ENCODE results near the gene ZC3HAV1L.

ZC3HAV1L gene

GRCh38 chr7:139080905-139081304 lies 45.1 kb upstream of the ZC3HAV1L start:
- no peak overlapping the region for H3K27ac ChIP-seq (ENCODE audit: low read length)
- H3K79me2 ChIP-seq (ENCODE audit: low read length), result peaks cover 76% of the 10 kb centered on the region
- no peak for DNase-seq
- TF ChIP-seq EZH2 (optimal IDR thresholded peaks at IDR 0.05; ENCODE audit: low read depth, low read length), result no peak
- TF ChIP-seq CTCF (IDR thresholded peaks at IDR 0.05; ENCODE audit: low read length), result no peak
- no peak for TF ChIP-seq EZH2phosphoT487 (IDR thresholded peaks at IDR 0.05; ENCODE audit: low read length)
- no peaks in the 10 kb centered on the region for H4K20me1 ChIP-seq (ENCODE audit: insufficient read depth, low read length)
- peaks cover 28% of the 10 kb centered on the region for H3K36me3 ChIP-seq (replicated peaks; ENCODE audit: insufficient read depth, low read length)
- H3K9ac ChIP-seq (ENCODE audit: low read length), result no peak overlapping the region
- H2AFZ ChIP-seq (ENCODE audit: low read length), result no peak overlapping the region
- no peak overlapping the region for H3K4me2 ChIP-seq (ENCODE audit: low read depth, low read length)
- peaks cover 6% of the 10 kb centered on the region for H3F3A ChIP-seq (ENCODE audit: insufficient read depth, low read length)
- H3K4me3 ChIP-seq (ENCODE audit: low read length), result no peak overlapping the region
- no peaks in the 10 kb centered on the region for H3K4me1 ChIP-seq (ENCODE audit: low read length)
- H3K9me2 ChIP-seq (replicated peaks; ENCODE audit: insufficient read depth, low read length), result no peaks in the 10 kb centered on the region
- no peaks in the 10 kb centered on the region for H3K27me3 ChIP-seq (replicated peaks; ENCODE audit: insufficient read depth, low read length)
- H3K9me3 ChIP-seq (replicated peaks; ENCODE audit: insufficient read depth, low read length), result no peaks in the 10 kb centered on the region

GRCh38 chr7:139079861-139080260 lies 44.0 kb upstream of the ZC3HAV1L start:
- Histone ChIP-seq H3K27ac (ENCODE audit: low read length) (no peak overlapping the region), H2AFZ (ENCODE audit: low read length) (no peak overlapping the region), H3K4me1 (ENCODE audit: low read length) (peaks cover 1% of the 10 kb centered on the region; the same call in 1 of the 2 replicates), H4K20me1 (ENCODE audit: insufficient read depth, low read length) (0 out of 2 replicates have a peak, but pooled peaks cover 3% of the 10 kb centered on the region), H3K4me2 (ENCODE audit: low read depth, low read length) (no peak overlapping the region), H3K36me3 (replicated peaks; ENCODE audit: insufficient read depth, low read length) (peaks cover 28% of the 10 kb centered on the region), H3K9me3 (replicated peaks; ENCODE audit: insufficient read depth, low read length) (no peaks in the 10 kb centered on the region), H3F3A (ENCODE audit: insufficient read depth, low read length) (peaks cover 14% of the 10 kb centered on the region), H3K4me3 (ENCODE audit: low read length) (no peak overlapping the region), H3K79me2 (ENCODE audit: low read length) (peaks cover 66% of the 10 kb centered on the region), H3K27me3 (replicated peaks; ENCODE audit: insufficient read depth, low read length) (no peaks in the 10 kb centered on the region), H3K9me2 (replicated peaks; ENCODE audit: insufficient read depth, low read length) (no peaks in the 10 kb centered on the region), H3K9ac (ENCODE audit: low read length) (no peak overlapping the region)
- TF ChIP-seq EZH2phosphoT487 (IDR thresholded peaks at IDR 0.05; ENCODE audit: low read length), result no peak
- TF ChIP-seq EZH2 (optimal IDR thresholded peaks at IDR 0.05; ENCODE audit: low read depth, low read length), result no peak
- no peak for TF ChIP-seq CTCF (IDR thresholded peaks at IDR 0.05; ENCODE audit: low read length)
- DNase-seq, result no peak

GRCh38 chr7:139078911-139079310 lies 43.1 kb upstream of the ZC3HAV1L start:
- Histone ChIP-seq H3K36me3 (replicated peaks; ENCODE audit: insufficient read depth, low read length) (peaks cover 33% of the 10 kb centered on the region), H3K79me2 (ENCODE audit: low read length) (peaks cover 64% of the 10 kb centered on the region)

More at GRCh38 chr7:139078911-139079310, 43.1 kb upstream of the ZC3HAV1L start:
- Histone ChIP-seq H3F3A (ENCODE audit: insufficient read depth, low read length) (peaks cover 17% of the 10 kb centered on the region), H3K9me3 (replicated peaks; ENCODE audit: insufficient read depth, low read length) (no peaks in the 10 kb centered on the region), H4K20me1 (ENCODE audit: insufficient read depth, low read length) (0 out of 2 replicates have a peak, but pooled peaks cover 3% of the 10 kb centered on the region), H2AFZ (ENCODE audit: low read length) (no peak overlapping the region), H3K9me2 (replicated peaks; ENCODE audit: insufficient read depth, low read length) (no peaks in the 10 kb centered on the region), H3K27me3 (replicated peaks; ENCODE audit: insufficient read depth, low read length) (no peaks in the 10 kb centered on the region), H3K4me1 (ENCODE audit: low read length) (peaks cover 3% of the 10 kb centered on the region; the same call in 1 of the 2 replicates), H3K9ac (ENCODE audit: low read length) (no peak overlapping the region), H3K4me2 (ENCODE audit: low read depth, low read length) (no peak overlapping the region), H3K4me3 (ENCODE audit: low read length) (no peak overlapping the region), H3K27ac (ENCODE audit: low read length) (no peak overlapping the region)
- no peak for DNase-seq
- TF ChIP-seq EZH2phosphoT487 (IDR thresholded peaks at IDR 0.05; ENCODE audit: low read length), result no peak
- TF ChIP-seq CTCF (IDR thresholded peaks at IDR 0.05; ENCODE audit: low read length), result no peak
- no peak for TF ChIP-seq EZH2 (optimal IDR thresholded peaks at IDR 0.05; ENCODE audit: low read depth, low read length)

Data from MM.1S (cell line).